GM21528 (cell line): Measurements from ENCODE around the gene C1QTNF5.

ENCODE experiments used
- ATAC-seq: cut with Tn5 transposase; IDR thresholded peaks from one replicate; pipeline ENCODE4 v1.9.1; 2021; ENCODE audit warnings: mild to moderate bottlenecking, moderate library complexity; ENCODE audit not compliant: unreplicated experiment, low FRiP score

The C1QTNF5 gene

DNA sequence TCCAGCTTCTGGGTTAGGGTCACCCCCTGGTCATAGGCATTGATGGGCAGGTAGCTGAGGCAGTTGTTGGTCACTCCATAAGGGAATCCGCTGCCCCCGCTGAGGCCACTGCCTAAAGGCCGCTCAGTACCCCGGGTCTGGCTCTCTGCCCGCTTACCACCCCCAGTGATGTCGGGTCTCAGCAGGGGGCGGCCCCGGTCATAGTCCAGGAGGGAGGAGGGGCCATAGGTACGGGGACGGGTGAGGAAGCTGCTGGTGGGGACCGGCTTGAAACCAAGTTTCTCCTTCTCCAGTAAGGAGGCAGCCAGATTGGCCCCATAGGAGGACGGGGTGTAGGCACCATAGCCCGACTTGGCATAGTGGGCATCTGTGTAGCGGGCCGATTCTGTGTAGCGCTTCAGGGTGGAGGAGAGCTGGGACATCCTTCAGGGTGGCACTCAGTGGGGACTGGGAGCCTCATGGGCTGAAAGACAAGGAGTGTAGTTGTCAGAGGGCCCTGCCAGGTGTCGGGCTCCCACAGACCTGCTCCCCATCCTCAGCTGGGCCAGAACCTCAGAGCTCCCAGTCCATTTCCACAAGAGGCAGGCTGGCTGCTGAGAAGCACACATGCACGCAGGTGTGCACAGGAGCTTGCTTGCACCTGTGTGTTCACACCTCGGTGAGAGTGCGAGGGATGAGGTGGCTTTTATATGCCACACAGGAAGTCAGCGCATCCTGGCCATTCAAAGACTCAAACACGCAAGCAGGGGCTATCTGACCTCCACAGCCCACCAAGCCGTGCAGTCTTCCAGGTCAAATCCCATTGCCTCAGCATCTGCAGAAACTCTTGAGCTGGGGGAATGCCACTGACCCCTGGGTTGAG is 32.6 kb upstream of the C1QTNF5 start:
- no peak for ATAC-seq

DNA sequence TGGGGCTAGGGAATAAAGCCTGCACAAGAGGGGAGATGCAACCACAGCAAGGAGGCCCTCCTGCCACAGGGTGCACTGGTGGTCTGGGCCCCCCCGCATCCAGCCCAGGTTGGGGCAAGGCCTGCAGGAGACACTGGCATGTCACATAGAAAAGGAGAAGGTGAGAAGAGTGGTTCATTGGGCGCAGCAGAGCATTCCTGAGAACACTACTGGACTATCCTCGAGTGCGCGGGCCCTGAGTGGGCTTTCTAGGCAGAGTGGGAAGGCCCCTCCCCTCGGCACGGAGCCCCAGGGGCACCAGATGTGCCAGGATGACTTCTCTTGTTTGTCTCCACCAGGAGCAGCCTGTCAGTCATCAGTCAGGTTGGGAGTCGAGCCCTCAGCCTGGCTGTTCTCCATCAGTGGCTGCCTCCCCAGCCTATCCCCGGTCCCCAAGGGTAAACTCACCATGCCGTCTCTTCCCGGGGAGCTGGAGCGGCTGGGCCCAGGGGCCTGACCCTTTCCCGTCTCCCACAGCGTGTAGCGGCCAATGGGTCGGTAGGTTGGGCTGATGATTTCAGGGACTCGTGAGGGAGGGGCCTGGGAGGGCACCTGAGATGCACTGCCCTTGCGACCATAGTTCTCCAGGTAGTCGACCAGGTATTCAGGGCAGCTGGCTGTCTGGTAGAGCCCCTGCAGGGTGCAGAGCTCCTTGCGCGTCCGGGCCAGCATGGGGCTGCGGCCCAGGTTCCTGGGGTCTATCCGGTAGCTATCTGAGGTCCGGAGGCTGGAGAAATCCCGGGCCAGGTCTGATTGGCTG is 31.8 kb upstream of the C1QTNF5 start:
- ATAC-seq: no peak

DNA sequence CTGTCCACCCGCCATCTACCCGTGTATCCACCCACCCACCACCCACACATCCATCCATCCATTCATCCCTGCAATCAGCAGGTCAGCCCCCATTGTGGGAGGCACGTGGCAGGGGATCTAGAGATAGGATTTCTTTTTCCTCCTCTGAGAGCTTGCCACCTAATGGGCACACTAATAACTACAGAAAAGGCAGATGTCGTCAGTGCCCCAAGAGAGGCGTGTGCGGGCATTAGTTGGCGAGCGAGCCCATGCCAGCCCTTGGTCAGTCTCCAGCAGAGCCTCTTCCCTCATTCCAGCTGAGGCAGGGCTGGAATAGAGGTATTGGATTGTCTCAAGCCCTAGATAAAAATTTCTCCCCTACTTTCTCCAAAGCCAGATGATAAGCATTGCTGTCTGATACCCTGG is 31.1 kb upstream of the C1QTNF5 start:
- ATAC-seq: no peak

DNA sequence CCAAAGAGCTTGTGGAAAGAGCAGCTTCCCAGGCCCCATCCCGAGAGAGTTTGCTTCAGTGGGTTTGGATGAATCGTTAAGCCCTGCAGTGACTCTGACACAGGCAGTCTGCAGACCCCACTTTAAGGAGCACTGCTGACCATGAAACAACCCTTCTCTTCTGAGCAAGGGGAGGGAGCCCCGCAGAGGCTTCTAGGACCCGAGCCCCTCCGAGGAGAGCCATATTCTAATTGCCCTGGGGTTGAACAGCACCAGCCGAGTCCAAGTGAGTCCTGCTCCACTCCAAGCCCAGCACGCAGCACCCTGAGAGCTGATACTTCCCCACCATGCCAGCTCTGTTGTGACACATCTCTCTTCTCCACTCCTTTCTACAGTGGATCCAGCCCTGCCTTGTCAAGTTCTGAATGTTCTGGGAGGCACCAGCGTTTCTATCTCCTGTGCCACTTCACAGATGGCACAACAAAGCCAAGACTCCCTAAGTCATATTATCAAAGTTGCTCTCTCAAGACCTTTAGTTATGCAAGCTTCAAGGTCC is 30.5 kb upstream of the C1QTNF5 start:
- ATAC-seq: no peak

DNA sequence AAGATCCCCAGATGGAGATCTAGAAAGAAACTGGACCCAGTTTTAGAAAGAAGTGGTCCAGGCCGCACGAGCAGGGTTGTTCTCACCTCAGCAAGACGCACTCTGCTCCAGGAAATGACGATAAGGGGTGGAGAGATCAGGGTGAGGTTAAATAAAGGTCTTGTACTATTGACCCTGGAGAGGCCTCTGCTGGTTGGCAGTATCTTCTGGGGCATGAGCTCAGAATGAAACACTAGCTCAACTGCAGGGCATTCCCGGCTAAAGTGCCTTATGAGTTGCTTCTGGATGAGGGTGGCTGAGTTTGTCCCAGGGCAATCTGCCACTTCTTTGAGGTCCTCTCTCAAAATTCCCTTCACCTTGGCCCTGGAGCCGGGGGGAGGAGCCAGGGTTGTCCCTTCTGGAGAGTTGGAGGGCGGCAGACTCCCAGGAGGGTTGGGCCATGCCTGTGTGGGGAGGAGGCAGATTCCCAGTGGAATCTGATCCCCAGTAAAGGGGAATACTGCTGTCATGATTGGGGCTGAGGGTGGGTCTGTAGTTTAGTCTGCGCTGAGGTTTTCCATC is 29.9 kb upstream of the C1QTNF5 start:
- ATAC-seq: no peak

DNA sequence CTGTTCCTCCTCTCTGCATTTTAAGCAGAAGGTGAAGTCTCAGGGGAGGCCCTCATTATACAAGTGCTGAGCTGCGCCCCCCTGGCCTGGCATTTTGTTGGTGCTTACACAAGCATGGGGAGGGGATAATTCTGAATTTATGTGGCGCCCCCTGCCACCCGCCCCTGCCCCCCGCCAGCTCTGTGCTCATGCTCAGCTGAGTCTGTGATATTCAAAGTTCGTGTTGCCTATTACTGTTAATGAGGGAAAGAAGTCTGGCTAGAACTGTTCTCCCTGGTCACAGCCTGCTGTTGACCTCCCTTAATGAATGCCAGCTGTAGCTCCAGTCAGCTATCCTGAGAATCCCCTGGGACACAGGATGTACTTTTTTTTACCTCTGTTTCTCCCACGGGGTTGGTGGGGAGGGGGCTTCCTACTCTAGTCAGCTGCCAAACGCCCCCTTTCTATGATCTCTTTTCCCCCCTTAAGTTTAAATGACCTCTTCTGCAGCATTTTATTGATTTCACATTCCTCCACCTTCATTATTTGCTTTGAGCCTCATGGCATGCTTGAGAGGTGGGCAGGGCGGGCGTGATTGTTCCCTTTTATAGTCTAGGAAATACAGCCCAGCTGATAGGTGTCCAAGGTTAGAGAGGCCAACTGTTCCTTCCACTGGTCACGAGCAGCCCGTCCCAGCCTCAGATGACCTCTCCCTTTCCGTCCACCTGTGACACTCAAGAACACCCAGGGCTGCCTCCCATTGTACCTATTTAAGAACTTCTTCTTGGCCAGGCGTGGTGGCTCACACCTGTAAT is 28.6 kb upstream of the C1QTNF5 start:
- ATAC-seq: no peak

DNA sequence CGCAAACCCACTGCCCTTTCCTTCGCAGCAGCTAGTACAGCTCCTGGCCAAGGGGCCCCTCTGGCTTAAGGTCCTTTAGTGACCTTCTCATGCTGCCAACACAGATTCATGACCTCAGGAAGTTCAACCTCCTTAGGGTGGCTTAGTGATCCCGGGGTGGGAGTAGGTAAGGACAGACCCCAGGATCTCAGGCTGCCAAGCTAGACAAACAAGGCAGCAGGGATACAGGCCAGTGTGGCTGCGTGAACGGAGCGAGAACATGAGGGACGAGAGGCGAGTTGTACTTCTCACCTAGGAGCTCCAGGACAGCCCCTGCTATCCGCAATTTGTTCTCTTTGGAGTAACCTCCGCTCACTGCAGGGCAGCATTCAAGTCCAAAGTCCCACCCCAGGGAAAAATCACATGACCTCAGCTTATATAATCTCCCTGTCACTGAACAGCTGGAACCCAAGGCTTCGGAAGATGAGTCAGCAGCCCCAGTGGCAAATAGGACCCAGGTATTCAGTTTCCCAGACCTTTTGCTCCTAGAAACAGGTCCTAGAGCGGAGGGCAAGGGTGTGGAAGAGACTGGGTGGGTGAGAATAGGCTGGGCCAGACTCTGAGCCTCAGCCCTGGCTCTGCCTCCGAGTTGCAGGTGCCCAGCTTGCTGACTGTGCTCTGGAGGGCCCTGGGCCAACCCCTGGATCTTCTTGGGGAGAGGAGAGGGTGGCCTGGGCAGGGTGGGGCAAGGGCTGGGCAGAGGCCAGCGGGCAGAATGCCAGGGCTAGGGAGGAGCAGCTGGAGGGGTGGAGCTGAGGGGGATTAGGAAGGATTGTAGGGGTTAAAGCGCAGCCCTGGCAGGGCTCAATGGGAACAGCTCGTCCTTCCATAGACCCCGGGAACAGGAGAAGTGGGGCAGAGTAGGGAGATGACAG is 27.7 kb upstream of the C1QTNF5 start:
- no peak for ATAC-seq

DNA sequence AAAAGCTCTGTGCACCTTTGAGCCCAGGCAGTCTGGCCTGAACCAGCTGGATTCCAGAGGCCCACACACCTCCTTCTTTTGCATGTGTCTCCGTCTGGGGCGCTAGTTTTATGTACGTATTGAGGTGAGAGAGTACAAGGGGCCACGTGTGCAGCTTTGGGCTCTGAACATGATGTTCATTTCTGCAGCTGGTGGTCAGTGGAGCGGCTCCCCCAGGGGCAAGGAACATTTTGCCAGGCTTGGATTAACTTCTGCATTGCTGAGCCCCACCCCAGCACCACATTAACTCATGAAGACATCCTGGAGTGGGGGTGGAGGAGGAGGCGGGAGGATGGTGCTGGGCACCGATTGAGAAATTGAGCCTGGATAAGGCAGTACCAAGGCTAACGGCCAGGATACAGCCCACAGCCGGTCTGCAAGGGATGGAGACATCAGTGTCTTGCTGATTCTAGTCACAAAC is 27.0 kb upstream of the C1QTNF5 start:
- no peak for ATAC-seq

DNA sequence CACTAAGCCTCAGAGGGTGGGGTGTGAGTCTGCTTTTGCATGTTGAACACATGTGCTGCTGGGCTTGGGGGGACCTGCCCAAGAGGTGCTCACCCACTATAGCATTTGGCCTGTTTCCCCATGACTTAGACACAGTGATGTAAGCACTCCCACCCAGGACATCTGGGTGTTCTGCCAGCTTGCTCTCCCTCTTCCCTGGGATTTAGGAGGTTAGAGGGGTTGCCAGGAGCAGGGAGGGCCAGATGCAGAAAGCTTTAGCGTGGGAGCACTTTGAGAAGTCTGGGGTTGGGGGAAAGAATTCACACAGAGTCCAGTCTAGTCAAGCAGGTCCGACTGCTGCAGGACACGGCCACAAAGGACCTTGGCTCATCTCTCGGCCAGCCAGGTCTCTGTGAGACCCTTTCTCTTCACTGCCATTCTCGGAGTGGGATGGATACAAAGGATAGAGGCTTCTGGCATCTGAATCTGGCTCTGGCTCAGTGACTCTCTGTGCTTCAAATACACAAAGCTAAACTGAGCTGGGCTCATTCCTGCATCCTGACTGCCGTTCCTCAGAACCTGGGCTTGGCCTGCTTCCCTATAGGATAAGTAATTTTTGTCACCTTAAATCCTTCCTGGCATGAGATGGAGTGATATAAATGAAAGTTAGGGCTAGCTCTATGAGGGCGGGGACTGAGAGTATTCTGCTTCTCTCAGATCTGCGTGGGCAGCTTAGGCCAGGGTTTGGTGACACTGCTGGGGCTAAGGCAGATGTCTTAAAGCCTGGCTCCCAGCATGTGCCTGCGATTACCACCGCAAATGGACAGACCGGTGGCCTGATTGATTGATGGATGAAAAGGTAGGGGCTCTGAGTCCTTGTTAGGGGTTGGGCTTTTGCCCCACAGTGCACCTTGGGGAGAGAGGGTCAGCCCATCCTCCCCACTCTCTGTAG is 26.3 kb upstream of the C1QTNF5 start:
- no peak for ATAC-seq

DNA sequence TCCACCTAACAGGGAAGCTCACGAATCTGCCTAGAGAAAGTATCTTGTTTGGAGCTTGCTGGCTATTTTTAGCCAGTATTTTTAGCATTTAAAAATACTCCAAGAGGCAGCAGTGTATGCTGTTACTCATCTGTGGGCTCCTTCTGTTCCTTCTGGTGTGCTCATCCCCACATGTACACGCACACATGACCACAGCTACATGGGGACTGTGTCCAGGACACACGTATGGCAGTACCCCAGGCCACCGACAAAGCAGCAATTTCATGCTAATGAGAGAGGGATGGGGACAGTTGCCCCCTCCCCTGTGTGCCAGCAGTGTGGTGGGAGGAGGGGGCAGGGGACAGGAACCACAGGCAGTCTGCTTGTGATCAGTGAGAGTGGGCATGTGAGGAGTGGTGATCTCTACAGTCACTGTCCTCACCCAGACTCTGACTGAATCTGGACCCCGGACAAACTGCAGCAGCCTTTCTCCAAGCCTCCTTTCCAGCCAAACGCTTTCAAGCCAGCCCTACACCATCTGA is 24.4 kb upstream of the C1QTNF5 start:
- ATAC-seq: no peak

DNA sequence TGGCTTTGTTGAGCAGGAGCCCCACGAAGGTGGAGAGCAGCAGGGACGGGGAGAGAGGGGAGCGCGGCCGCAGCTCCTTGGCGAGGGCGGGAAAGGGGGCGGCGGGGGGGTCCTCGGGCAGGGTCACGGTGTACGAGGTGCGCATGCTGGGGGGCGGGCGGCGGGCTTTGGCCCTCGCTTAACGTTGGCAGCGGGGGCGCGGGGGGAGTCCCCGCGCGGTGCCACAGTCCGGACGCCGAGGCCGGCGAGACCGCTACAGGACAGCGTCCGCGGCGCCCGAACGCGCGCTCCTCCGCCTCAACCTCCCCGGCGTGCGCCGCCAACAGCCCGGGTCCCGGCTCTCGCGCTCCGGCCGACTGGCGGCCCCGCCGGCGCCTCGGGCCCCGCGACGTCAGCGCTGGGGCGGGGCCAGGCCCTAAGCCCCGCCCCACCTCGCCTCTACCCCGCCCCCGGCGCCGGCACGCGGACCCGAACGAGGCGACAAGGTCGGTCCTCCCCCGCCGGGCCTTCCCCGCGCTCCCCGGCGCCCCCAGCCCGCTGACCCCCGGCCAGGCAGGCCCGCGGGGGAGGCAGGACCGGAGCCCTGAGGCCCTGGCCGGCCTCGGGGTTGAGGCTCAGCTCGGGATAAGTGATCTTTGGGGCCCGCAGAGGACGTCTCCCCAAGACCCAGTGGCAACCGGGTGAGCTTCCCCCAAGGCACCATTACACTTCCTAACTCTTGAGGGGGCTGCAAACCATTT is 23.3 kb upstream of the C1QTNF5 start:
- no peak for ATAC-seq

DNA sequence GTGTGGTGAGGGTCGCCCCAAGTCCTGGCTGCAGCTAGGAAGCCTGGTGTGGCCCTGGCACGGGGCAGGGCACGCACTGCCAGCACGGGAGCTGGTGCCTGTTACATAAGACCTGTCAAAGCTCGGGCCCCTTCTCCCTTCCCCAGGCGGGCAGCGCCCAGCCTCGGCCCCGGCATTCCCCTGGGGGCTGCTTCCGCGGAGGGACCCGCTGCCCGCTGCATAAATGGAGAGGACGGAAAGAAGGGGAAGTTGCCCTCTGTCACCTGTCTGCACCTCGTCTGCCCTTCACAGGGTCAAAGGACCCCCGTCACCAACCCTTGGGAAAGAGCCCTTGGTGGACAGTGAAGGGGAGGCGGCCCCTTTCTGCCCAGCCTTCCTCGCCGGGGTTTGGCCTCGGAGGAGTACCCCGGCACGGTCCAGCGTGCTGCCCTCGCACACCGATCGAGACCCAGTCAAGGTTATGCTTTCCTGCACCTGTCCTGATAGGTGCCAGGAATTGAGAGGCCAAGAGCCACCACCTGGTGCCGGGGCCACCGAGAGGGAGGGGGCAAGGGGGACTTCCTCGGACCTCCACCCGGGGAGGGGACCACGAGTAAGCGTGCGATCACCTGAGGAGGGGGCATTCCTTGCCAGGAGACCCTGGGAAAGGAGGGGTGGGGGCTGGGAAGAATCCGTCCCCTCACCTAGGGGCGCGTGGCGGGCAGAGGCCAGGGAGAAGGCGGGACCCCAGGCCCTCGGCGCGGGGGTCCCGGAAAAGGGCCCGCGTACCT is 22.6 kb upstream of the C1QTNF5 start:
- no peak for ATAC-seq

DNA sequence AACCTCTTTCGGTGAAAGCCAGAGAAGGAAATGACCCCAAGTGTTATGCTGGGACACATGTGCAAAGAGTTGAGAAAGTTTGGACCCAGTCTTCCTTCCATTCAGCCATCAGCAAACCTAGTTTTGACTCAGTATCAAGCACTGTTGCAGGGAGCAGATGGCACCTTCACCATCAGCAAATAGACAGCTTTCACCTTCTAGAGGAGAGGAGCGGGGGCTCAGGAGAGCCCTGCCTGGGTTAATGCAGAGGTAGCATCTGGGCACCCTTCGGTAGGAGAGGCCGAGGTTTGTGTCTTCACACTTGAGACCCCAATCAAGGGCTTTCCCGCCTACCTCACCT is 22.0 kb upstream of the C1QTNF5 start:
- ATAC-seq: no peak

DNA sequence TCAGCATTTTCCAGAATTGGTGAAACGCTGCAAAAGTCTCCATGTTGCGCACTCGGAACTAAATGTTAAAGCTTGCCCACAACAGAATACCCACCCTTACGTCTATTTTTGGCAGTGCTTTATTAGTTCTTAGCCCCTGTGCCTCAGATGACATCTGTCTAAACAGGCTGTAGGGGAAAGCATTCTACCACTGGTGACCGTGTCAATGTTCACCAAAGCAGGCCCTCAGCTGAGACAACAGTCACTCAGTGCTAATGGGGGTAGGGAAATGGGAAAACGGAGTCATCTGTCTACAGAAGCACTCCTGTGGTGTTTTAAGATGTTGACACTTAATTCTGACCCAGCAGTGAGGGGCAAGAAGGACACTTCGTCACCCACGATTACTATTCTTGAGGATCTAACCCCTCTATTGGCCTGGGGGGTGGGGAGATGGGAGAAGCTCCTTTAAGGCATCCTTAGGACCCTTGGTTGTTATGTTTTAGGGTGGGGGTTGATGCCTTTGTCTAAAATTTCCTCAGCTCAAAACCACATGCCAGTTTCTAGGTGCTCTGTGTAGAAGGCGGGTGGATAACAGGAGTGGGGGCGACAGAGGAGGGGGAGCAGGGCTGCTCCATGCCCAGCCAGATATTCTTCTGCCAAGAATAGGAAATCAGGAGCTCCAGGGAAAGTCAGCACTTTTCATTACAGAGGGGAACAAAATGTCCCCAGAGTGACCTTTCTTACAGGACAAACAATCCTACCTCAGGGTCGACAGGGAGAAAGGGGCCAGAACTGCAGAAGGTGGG is 21.4 kb upstream of the C1QTNF5 start:
- ATAC-seq: no peak

DNA sequence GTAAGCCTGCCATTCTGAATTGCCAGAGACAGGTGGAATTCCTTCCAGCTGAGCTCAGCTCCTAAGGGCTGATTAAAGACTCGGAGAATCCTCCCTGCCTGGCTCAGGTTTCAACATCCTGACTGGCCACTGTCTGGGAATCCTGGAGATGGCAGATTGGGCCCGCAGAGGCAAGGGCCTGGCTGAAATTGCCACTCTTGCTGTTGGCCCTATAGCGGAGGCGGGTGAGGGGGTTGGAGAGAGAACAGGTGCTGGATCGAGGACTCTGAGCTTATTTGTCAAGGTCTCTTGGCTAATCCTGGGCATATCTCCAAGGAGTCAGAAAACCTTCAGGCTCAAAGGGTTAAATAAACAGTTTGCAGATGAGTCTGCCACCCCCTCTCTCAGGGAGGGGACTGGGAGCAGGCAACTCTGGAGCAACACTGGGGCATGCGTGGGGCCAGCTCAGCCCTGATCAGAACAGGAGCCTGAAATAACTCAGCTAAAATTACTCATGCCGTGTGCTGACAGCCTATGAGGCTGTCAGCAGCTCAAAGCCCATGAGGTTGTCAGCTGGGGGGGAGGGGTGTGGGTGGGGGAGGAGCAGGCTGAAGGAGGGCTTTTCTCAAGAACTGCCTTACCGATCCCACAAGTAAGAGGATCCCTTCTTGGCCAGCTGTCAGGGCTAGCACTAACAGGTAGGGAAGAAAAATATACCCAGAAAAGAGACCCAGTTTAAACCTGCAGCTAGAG is 20.5 kb upstream of the C1QTNF5 start:
- no peak for ATAC-seq
